Left lung (tissue), 10 donors: ENCODE measurements around the gene HEXIM1. TPM values are rescaled to one million over a fixed set of nuclear protein-coding genes. Genes with fewer than 3 reads are reported as not detected.

Source experiments
- ATAC-seq: fragments of 200-7000 bp; cut with Tn5 transposase; one replicate; pipeline ENCODE4 v1.9.1; 2020; ENCODE audit warnings: moderate library complexity
- DNase-seq, 4 donors: peaks; one replicate each; pipeline ENCODE4 v3.0.0-alpha.2; 2013 to 2020
- H3K27ac ChIP-seq, 2 donors: fragments of 200-600 bp; sonication (generic) in 1 of 2; one replicate each; pipeline versions ENCODE4 v1.5.0 to v1.8.0; 2020 to 2021
- H3K27me3 ChIP-seq, 2 donors: fragments of 200-600 bp; sonication (generic) in 1 of 2; one replicate each; pipeline versions ENCODE4 v1.5.0 to v1.8.0; 2020 to 2021
- H3K36me3 ChIP-seq, 2 donors: fragments of 200-600 bp; sonication (generic) in 1 of 2; one replicate each; pipeline versions ENCODE4 v1.5.0 to v1.8.0; 2020 to 2021
- H3K4me1 ChIP-seq, 2 donors: fragments of 200-600 bp; one replicate each; pipeline ENCODE4 v1.8.0; 2021
- H3K4me3 ChIP-seq, 2 donors: fragments of 200-600 bp; sonication (generic) in 1 of 2; one replicate each; pipeline versions ENCODE4 v1.5.0 to v1.8.0; 2020 to 2021; ENCODE audit warnings: mild to moderate bottlenecking in 1 of 2
- H3K9me3 ChIP-seq, 2 donors: fragments of 200-600 bp; sonication (generic) in 1 of 2; one replicate each; pipeline versions ENCODE4 v1.5.0 to v1.8.0; 2020 to 2021
- CTCF ChIP-seq, 2 donors: fragments of 200-600 bp; sonication (generic) in 1 of 2; IDR thresholded peaks; one replicate each; pipeline versions ENCODE4 v1.5.0 to v1.8.0; 2021; ENCODE audit warnings: antibody characterized with exemption in 2 of 2
- intact Hi-C, 2 donors: fragments of 100-400 bp; cut with DNase I; formaldehyde crosslinking; loops; one replicate each; pipeline versions ENCODE4 v1.11.2 to v1.14.2; 2022
- polyA plus RNA-seq, 6 donors: library from polyadenylated mRNA; unstranded; fragments of 120-200 nt; gene quantifications; one replicate each; pipeline ENCODE4 v1.2.1, GENCODE V29; 2013; ENCODE audit not compliant: insufficient read length in 6 of 6
- total RNA-seq, 2 donors: library from RNA; stranded (reverse); fragmentation: NEBNext Ultra II Directional; extraction: Animal tissue kit (Norgen Biotek cat#: 25700); gene quantifications; one replicate each; pipeline ENCODE4 v1.2.1, GENCODE V29; 2021
- donor health status: DM: no; HTN: yes; CAD: no.
- donor health status: DM: no; HTN: no; CAD: no.

The HEXIM1 gene
- total and polyA plus RNA-seq, 8 donors: 27.3 to 41.5 (median 34.8) TPM

GRCh38 chr17:45186801-45187354, 38.6 kb downstream of the HEXIM1 start:
- H3K4me3 ChIP-seq: no peak overlapping the region
- no peaks in the 10 kb centered on the region for H3K36me3 ChIP-seq
- no peak overlapping the region for H3K27ac ChIP-seq
- ATAC-seq: no peak
- no peaks in the 10 kb centered on the region for H3K4me1 ChIP-seq
- H3K27me3 ChIP-seq: no peaks in the 10 kb centered on the region
- TF ChIP-seq CTCF (IDR thresholded peaks at IDR 0.05): no peak
- DNase-seq: no peak
- intact Hi-C loops: no loop called here
- H3K9me3 ChIP-seq: no peaks in the 10 kb centered on the region

GRCh38 chr17:45189009-45189408, 40.7 kb downstream of the HEXIM1 start:
- ATAC-seq (no peak), DNase-seq (no peak)
- Histone ChIP-seq H3K4me1 (no peaks in the 10 kb centered on the region), H3K27ac (no peak overlapping the region), H3K4me3 (no peak overlapping the region), H3K27me3 (no peaks in the 10 kb centered on the region), H3K9me3 (no peaks in the 10 kb centered on the region), H3K36me3 (no peaks in the 10 kb centered on the region)
- no peak for TF ChIP-seq CTCF (IDR thresholded peaks at IDR 0.05)
- intact Hi-C loops: no loop called here

- Histone ChIP-seq H3K4me3 (no peak overlapping the region), H3K9me3 (no peaks in the 10 kb centered on the region), H3K4me1 (no peaks in the 10 kb centered on the region), H3K27me3 (no peaks in the 10 kb centered on the region), H3K27ac (no peak overlapping the region), H3K36me3 (no peaks in the 10 kb centered on the region)
- ATAC-seq (no peak), DNase-seq (no peak)
- intact Hi-C loops: loop anchor here in 1 of 2 donors (10.0 kb wide), 1 partner anchor 56 kb away; the partner anchor contains the start of genes ACBD4 and PLCD3
- TF ChIP-seq CTCF (IDR thresholded peaks at IDR 0.05): no peak
These were observed 42.4 kb downstream of the HEXIM1 start for GRCh38 chr17:45190503-45191255.

- intact Hi-C loops: loop anchor here (5.0 to 10.0 kb wide), 2 partner anchors 58 to 61 kb away; partner anchors contain the start of genes ACBD4 (in 2 of the 2) and PLCD3 (in 1 of the 2)
- ATAC-seq: no peak
- no peaks in the 10 kb centered on the region for H3K36me3 ChIP-seq
These were observed 47.1 kb downstream of the HEXIM1 start for GRCh38 chr17:45195424-45195823.

More at GRCh38 chr17:45195424-45195823, 47.1 kb downstream of the HEXIM1 start:
- no peak for TF ChIP-seq CTCF (IDR thresholded peaks at IDR 0.05)
- peaks cover 5 to 15% of the 10 kb centered on the region in 2 donors for H3K4me1 ChIP-seq
- H3K27ac ChIP-seq: no peak overlapping the region
- no peaks in the 10 kb centered on the region for H3K27me3 ChIP-seq
- no peaks in the 10 kb centered on the region for H3K9me3 ChIP-seq
- DNase-seq: no peak
- no peak overlapping the region for H3K4me3 ChIP-seq
